Urinary bladder (tissue), 4 donors: Measurements from ENCODE around the gene CDC6. TPM values are rescaled to one million over a fixed set of nuclear protein-coding genes. Genes with fewer than 3 reads are reported as not detected.

Experiments used
- DNase-seq: peaks from one replicate; pipeline ENCODE4 v3.0.0-alpha.2; 2015; ENCODE audit errors: extremely low spot score
- H3K27ac ChIP-seq: one replicate; pipeline ENCODE4 v1.5.1; 2013; ENCODE audit warnings: low read depth, mild to moderate bottlenecking, moderate library complexity
- H3K36me3 ChIP-seq: one replicate; pipeline ENCODE4 v1.6.1; 2013; ENCODE audit warnings: mild to moderate bottlenecking, moderate library complexity; ENCODE audit not compliant: insufficient read depth
- H3K4me1 ChIP-seq: one replicate; pipeline ENCODE4 v1.6.1; 2013; ENCODE audit warnings: mild to moderate bottlenecking, moderate library complexity; ENCODE audit not compliant: insufficient read depth
- H3K4me3 ChIP-seq: one replicate; pipeline ENCODE4 v1.5.1; 2013; ENCODE audit warnings: low read depth, low read length
- WGBS: extraction: QIAGEN DNeasy Blood & Tissue Kit; methylation state at CpG from one replicate; pipeline ENCODE4 v1.1.7; 2013; 5-methylcytosine and 5-hydroxymethylcytosine counted together
- polyA plus RNA-seq: library from polyadenylated mRNA; stranded (reverse); fragments of 200-250 nt; gene quantifications from one replicate; pipeline ENCODE4 v1.2.3, GENCODE V29; 2013
- total RNA-seq: library from RNA; depleted of rRNA; stranded (reverse); fragments of >200 nt; gene quantifications from one replicate; pipeline ENCODE4 v1.2.3, GENCODE V29; 2014
- donor health status: healthy with polysubstance abuse.
- donor health status: healthy.

The CDC6 gene
- total and polyA plus RNA-seq, 2 donors, result 0.71 to 7.9 TPM

DNA sequence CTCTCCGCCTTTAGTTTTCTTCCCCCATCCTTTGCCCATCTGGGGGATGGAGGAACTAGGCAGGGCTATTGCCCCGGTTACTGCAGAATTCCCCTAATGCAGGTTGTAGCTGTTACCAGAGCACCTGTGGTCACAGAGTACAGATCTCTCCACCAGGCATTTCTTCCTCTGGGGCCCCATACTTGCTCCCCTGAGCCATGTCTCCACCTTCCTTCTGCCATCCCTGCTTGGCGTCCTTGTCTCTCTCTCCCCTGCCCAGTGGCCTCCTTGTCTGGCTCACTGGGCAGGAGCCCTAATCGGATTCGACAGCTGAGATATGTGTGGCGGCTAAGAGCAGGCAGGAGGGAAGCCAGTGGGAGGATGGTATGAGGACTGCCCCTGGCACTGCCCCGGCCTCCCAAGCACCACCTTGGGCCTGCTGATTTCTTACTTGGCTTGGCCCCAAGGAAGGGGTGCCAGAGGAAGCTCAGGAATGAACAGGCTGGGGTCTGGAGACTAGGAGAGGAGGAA, 23.3 kb downstream of the CDC6 start:
- Histone ChIP-seq H3K36me3 (no peaks in the 10 kb centered on the region), H3K27ac (no peak overlapping the region), H3K4me3 (no peak overlapping the region), H3K4me1 (no peaks in the 10 kb centered on the region)
- WGBS, result 48% methylated on average over 7 of the region's 7 CpGs
- no peak for DNase-seq

DNA sequence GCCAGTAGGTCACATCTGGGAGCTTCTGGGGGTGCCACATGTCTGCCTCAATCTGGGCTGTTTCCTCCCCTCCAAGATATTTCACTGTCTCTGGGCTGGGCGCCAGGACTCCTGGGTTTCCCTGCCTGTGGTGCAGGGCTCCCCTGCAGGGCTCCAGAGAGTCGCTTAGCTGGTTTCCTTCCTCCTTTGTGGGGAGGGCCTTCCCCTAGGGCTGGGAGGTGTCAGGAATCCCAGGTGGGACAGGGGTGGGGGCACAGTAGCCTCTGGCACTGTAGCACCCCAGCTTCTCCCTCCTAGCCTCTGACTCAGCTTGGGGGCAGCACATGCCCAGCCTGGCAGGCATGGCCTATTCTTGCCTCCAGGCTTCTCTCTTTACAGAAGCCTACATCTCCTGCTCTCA, 23.9 kb downstream of the CDC6 start:
- WGBS, result 27% methylated on average over 2 of the region's 2 CpGs
- no peak for DNase-seq

DNA sequence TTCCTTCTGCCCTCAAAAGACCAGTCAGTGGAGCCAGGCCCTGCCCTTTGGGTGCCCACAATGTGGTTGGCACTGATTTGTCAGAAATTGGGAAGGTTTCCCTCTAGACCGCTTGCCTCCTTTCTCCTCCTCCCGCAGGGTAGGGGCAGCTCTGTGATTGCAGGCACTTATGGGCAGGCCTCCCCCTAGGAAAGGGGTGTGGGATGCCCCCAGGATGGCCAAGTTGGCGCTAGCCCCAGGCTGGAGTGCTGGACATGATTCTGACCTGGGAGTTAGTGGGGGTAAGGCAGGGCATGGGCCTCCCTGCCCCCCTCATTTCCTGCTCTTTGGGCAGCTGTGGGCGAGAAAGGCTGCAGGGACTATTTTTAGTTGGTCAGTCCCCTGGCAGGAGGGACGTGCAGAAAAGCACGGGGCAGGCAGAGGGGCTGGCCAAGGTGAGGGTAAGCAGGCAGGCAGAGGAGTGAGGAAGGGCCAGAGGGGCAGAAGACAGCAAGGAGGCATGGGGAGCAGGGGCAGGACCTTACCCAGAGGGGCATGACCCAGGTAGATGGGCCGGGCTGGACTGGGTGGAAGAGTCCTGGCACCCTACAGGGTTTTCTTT, 24.6 kb downstream of the CDC6 start:
- DNase-seq, result no peak
- WGBS, result 42% methylated on average over 7 of the region's 7 CpGs
- Histone ChIP-seq H3K4me1 (no peaks in the 10 kb centered on the region), H3K27ac (no peak overlapping the region), H3K4me3 (no peak overlapping the region), H3K36me3 (no peaks in the 10 kb centered on the region)

More for the DNA sequence above, 23.9 kb downstream of the CDC6 start:
- no peaks in the 10 kb centered on the region for H3K36me3 ChIP-seq
- H3K4me3 ChIP-seq, result no peak overlapping the region
- H3K27ac ChIP-seq, result no peak overlapping the region
- no peaks in the 10 kb centered on the region for H3K4me1 ChIP-seq

- 64% methylated on average over 4 of the region's 4 CpGs for WGBS
- Histone ChIP-seq H3K36me3 (no peaks in the 10 kb centered on the region), H3K4me1 (no peaks in the 10 kb centered on the region), H3K4me3 (no peak overlapping the region), H3K27ac (peak overlapping the region; percentile 18)
- DNase-seq, result no peak
Observed at GRCh38 chr17:40312893-40313667, 25.4 kb downstream of the CDC6 start.

DNA sequence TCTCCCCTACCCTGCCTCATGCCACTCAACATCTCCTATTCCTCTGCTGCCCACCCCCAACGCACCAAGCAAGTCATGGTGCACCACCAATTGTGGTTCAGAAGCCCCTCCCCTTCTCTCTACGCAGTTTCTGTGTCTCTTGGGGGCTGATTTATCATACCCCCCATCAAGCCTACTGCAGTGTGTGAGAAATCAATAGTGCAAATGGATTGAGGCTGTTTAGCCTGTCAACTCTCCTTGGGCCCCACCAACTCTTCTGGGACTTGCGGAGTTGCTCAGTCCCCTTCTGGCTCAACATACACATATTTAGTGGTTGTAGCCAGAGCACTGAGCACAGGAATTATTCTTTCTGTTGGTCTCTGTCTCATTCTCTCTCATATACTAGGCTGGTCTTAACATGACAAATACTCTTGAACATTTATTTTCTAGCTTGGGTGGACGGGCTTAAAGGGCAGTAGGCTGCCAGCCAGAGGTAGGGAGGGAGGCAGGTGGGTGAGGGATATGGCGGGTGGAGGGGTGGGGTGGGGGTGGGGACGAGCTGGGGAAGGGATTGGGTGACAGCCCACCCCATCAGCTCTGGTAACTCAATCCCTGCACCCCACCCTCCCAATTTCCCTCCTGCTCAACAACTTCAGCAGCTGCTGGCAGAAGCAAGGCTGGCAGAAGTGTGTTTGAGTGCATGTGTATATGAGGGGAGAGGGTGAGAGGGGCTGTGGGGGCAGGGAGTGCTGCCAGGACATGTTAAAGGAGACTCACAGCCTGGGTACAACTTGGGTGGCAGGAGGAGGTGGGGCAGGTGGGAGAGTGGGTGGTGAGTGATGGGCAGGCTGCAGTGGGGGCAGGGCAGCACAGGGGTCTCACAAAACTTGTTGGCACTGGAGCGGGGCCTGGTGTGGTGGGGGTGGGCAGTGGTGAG, 26.2 kb downstream of the CDC6 start:
- no peaks in the 10 kb centered on the region for H3K4me1 ChIP-seq
- WGBS, result 65% methylated on average over 7 of the region's 7 CpGs
- no peak overlapping the region for H3K27ac ChIP-seq
- no peaks in the 10 kb centered on the region for H3K36me3 ChIP-seq
- H3K4me3 ChIP-seq, result no peak overlapping the region
- DNase-seq, result no peak

- Histone ChIP-seq H3K27ac (no peak overlapping the region), H3K4me1 (no peaks in the 10 kb centered on the region)
- peak; percentile 78 for DNase-seq
Observed at GRCh38 chr17:40314584-40314956, 26.9 kb downstream of the CDC6 start.

GRCh38 chr17:40315206-40315605, 27.5 kb downstream of the CDC6 start:
- 80% methylated on average over 3 of the region's 3 CpGs for WGBS
- Histone ChIP-seq H3K4me1 (no peaks in the 10 kb centered on the region), H3K4me3 (no peak overlapping the region), H3K27ac (no peak overlapping the region), H3K36me3 (no peaks in the 10 kb centered on the region)
- DNase-seq, result no peak

More at GRCh38 chr17:40314584-40314956, 26.9 kb downstream of the CDC6 start:
- WGBS, result 37% methylated on average over 3 of the region's 3 CpGs
- no peak overlapping the region for H3K4me3 ChIP-seq
- no peaks in the 10 kb centered on the region for H3K36me3 ChIP-seq

- WGBS, result 48% methylated on average over 9 of the region's 9 CpGs
- H3K36me3 ChIP-seq, result no peaks in the 10 kb centered on the region
- H3K4me3 ChIP-seq, result no peak overlapping the region
- no peak overlapping the region for H3K27ac ChIP-seq
- no peak for DNase-seq
- H3K4me1 ChIP-seq, result no peaks in the 10 kb centered on the region
Observed at GRCh38 chr17:40315678-40316570, 28.2 kb downstream of the CDC6 start.

DNA sequence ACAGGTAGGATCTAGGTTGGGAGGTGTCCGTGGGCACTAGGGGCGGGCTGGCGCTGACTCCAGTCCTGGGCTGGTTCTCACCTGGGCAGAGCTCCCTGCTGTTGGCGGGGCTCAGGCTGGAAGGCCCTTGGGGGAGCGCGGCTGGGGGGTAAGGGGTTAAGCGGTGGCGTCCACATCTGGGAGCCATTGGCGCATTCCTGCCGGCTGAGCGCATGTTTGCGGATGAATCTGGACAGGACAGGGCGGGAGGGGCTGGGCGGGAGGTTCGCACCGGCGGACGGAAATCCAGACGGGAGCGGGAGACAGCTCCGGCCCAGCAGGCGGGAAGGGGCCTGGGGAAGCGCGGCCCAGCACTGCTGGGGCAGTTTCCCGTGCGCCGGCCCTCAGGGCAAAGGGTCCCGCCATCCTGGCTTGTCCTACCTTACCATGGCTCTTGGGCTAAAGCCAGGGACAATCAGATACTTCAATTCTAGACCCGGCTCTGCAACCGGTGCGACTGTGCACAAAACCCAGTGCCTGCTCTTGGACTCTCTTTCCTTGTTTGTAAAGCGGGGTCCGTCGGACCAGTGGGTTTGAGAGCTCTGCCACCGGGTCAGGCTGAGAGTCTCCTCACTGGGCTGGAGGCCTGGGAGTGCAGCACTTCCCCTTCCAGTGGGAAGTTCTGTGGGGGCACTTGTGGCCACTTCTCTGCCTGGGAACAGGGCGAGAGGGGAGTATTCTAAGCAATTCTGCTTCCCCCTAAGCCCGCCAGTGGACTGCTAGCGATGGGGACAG, 29.1 kb downstream of the CDC6 start:
- Histone ChIP-seq H3K4me1 (no peaks in the 10 kb centered on the region), H3K27ac (no peak overlapping the region), H3K4me3 (no peak overlapping the region), H3K36me3 (no peaks in the 10 kb centered on the region)
- no peak for DNase-seq
- 11% methylated on average over 38 of the region's 38 CpGs for WGBS

DNA sequence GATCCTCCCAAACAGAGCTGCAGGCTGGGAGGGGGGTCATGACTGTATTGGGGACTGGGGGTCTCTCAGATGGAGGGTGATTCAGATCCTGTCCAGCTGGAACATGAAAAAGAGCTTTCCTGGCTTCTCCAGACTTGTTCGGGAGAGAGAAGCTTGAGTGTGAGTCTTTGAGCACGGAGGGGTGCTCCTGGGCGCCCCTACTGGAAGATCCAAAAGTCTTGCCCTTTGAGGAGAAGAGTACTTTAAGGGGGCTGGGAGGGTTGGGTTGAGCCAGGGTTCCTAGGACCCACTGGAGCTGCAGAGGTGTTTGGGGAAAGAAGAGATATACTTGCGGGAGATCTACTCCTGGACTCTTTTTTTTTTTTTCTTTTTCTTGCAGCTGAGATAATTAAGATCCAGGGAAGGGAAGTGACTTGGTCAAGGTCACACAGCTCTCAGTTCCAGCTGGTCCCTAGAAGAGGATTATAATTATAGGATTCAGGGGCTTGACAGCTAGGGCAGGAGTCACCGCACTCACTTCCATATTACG, 29.7 kb downstream of the CDC6 start:
- Histone ChIP-seq H3K4me1 (no peaks in the 10 kb centered on the region), H3K4me3 (peak overlapping the region; percentile 91), H3K36me3 (no peaks in the 10 kb centered on the region), H3K27ac (no peak overlapping the region)
- WGBS, result 9% methylated on average over 6 of the region's 6 CpGs
- DNase-seq, result no peak

DNA sequence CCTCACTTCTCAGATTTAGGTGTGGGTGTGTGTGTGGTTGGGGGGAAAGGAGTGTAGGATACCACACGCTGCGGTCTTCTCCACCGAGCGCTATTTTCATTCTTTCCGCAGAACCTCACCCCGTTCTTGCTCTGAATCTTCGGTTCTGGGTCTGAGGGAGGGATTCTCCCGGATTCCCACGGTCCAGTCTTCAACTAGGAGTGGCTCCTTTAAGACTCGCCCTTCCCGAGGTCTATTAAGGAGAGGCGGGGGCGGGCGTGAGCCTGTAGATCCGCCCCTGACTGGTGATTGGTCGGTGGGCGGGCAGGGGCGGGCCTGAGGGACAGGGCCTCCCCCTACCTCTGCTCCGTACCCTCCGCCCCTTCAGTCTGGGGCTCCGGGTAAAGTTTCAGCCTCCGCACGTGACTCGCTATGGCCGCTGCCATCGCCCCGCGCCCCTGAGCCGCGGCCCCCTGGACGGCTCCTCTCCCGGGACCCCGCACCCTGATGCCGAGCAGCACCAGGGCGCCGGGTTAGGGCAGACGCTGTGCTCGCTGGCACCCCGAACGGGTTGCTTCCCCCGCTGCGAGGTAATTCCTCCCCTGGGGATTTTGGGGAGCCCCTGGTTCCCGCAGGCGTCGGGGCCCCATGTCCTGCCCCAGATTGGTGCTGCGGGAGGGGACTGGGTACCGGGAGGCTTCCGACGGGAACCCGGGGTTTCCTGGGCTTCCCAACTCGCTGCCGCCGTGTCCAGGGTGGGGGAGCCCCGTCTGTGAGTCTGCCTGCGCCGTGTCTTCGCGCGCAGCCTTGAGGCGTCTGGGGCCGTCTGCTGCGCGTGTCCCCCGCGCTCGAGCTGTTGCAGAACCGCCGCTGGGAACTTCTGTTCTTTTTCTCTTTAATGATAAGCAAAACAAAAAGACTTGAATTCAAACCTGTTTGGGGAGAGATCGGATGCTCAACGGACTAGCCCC, 30.5 kb downstream of the CDC6 start:
- Histone ChIP-seq H3K4me1 (no peaks in the 10 kb centered on the region), H3K27ac (peak overlapping the region; percentile 91), H3K4me3 (peak overlapping the region; percentile 91), H3K36me3 (no peaks in the 10 kb centered on the region)
- under 1% methylated on average over 70 of the region's 70 CpGs for WGBS
- DNase-seq, result peak; percentile 90
